Suppressor macrophage treated with lipopolysaccharide for 4 hours (primary cell): ENCODE measurements around the gene SLC5A10.
A peak's percentile ranks its signal among the peaks of the same experiment; 100 is the strongest.

Experiments used
- DNase-seq: peaks from one replicate; pipeline ENCODE4 v3.0.0-alpha.2; 2020

Gene SLC5A10

DNA sequence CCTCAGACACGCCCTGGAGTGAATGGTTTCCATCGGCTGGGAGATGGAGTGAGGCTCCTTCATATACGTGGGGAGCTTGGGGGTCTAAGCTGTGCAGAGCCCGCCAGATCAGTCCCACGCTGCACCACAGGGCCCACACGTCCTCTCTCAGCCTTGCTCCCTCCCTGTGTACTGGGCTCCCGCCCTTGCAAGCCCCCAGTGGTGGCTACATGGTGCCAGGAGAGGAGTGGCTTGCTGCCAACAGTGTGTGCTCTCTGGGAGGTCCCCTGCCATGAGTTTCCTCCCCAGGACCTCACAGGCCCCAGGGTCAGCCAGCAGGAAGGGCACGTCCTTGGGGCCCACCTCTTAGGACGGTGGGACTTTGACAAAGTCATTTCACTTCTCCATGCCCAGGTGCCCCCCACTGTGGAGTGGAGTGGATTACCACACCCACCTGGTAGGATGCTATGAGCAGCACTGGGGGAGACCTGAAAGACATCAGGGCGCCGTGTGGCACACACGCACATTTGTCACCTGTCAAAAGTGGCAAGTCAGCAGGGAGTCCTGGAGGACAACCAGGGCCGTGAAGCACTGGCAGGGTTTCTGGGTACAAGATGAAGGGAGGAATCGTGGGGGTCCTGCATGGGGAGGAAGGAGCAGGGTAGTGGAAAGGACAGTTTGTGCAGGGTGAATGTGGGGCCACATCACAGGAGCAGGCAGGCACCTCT, 13.7 kb downstream of the SLC5A10 start:
- no peak for DNase-seq

DNA sequence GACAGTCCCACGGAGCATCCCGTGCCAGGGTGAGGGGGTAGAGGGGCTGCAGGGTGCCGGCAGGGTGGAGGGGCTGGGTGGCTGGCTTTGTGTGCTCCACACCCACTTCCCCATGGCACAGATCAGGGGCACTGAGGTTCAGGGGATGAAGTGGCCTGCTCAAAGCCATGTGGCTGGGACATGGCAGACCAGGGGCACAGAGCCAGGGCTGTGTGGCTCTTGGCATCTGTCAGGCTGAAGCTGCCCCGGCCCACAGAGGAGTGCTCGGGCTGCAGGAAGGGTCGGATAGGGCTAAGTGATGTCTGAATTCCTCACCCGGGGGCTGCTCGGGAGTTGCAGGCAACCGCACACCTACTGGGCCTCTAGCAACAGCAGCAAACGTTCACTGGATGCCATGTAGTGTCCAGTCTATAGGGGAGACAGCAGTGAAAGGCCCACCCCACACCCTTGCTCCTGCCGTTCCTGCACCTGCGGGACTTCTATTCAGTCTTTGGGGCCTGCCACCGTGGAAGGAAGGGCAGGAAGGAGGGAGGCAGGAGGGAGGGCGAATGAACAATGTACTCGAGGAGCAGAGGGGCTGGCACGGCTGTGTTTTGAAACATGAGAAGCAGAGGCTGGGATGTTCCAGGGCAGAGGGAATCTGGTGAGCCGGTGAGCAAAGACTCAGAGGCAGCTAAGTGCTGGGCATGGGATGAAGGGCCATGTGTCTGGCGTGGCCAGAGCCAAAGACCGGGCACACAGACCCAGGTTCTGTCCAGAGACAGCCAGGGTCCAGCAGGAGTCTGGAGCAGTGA, 15.1 kb downstream of the SLC5A10 start:
- no peak for DNase-seq

DNA sequence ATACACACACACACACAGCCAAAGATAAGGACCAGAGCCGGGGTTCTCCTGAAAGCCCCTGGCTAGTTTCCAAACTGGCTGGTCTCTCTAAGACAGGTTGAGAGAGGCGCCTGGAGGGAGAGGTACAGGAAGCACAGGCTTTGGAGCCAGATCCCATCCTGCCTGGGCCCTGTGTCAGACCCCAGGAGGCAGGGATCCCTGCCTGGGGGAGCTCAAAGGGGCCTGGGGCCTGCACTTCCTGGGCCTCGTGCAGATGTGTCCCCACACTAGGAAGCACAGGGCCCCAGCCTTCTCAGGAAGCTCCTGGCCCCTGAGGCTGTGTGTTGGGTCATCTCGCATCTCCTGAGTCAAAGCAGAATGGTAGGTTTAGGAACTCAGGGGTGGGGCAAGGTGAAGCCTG, 16.0 kb downstream of the SLC5A10 start:
- DNase-seq, result no peak

DNA sequence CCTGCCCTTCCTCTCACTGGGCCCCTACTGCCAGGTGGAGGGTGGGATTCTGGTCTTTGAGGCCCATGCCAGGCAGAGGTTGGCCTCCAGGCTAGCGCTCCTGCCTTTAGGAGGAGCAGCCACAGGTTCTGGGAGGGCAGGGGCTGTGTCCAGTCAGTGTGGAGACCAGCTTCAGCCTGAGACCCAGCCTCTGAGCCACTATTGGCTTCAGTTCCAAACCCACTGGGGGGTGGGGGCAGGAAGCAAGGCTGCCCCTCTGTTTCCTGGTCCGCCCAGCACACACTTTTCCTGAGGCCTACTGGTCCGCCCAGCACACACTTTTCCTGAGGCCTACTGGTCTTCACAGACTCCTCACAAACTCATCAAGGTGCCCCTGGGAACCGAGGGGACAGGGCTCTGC, 16.4 kb downstream of the SLC5A10 start:
- DNase-seq, result no peak

DNA sequence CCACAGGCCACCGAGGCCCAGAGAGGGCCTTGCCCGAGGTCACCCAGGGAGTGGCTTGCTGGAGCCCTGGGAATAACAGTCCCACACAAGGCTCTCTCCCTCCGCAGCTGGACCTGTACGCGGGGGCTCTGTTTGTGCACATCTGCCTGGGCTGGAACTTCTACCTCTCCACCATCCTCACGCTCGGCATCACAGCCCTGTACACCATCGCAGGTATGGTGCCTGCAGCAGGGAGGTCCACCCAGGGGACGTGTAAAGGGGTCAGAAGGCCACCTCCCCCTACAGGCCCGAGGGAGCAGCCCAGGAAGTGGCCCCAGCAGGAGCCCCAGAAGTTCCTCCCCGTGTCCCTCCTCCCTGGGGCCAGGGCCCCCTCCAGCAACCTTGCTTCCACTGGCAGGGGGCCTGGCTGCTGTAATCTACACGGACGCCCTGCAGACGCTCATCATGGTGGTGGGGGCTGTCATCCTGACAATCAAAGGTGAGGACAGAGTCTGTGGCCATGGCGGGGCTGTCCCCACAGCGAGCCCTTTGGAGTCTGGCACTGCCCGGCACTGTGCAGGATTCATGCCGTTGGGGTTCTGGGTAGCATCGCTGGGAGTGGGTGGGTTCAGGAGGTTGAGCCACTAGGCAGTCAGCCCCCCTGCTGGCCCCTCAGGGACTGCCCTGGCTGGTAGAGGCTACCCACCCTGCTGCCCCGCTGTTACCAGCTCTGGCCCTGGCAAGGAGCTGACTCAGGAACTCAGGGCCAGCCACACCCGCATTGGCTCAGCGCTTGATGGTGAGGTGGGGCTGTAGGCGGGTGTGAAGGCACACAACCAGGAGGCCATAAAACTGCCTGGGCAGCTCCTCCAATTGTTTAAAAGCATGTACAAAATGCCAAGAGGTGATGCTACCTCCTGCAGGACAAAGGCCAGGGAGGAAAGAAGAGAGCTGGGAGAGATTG, 17.3 kb downstream of the SLC5A10 start:
- DNase-seq, result peak; percentile 21

DNA sequence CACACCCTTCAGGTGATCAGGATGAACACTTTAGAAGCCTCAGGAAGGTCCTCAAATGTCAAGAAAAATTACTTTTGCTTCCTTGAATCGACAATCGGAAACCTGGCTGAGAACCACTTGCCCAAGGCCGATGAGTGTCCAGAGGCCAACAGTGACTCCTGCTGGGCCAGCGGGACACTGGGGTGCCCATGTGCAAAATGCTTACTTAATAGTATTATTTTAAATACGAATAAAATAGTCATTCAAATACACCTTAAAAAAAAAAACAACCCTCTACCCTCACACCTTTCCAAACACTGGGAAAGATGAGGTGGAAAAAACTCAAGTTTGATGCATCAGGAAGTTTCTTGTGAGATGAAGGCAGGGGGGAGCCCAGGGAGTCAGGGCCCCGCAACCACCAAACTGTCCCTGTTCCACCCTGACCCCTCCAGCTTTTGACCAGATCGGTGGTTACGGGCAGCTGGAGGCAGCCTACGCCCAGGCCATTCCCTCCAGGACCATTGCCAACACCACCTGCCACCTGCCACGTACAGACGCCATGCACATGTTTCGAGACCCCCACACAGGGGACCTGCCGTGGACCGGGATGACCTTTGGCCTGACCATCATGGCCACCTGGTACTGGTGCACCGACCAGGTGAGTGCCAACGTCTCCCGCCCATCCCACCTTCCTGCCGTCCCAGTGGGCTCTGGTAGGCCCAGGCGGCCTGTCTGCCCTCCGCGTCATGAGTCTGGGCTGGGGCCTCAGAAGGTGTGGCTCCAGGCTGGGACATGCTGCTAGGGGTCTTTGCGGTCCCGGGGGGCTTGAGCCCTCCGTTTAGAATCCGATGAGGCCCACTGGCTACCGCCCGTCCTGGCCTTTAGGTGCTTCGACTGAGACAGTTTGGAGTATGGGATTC, 18.9 kb downstream of the SLC5A10 start:
- DNase-seq, result no peak

DNA sequence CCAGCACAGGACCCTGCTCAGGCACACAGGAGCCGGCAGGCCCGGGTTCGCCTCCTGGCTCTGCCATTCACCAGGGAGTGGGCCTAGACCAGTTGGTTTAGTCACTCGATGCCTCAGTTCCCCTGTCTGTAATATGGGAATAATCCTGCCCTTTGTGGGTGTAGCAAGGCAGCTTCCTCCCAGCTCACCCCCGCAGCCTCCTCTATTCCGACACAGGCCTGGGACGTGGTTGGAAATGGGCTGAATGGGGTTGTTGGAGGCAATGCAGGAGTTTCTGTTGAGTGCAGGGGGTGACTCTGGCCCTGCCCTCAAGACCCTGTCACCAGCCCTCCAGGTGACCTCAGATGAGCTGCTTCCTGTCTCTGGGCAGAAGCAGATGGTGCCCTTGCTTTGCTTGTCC, 19.8 kb downstream of the SLC5A10 start:
- DNase-seq, result no peak

DNA sequence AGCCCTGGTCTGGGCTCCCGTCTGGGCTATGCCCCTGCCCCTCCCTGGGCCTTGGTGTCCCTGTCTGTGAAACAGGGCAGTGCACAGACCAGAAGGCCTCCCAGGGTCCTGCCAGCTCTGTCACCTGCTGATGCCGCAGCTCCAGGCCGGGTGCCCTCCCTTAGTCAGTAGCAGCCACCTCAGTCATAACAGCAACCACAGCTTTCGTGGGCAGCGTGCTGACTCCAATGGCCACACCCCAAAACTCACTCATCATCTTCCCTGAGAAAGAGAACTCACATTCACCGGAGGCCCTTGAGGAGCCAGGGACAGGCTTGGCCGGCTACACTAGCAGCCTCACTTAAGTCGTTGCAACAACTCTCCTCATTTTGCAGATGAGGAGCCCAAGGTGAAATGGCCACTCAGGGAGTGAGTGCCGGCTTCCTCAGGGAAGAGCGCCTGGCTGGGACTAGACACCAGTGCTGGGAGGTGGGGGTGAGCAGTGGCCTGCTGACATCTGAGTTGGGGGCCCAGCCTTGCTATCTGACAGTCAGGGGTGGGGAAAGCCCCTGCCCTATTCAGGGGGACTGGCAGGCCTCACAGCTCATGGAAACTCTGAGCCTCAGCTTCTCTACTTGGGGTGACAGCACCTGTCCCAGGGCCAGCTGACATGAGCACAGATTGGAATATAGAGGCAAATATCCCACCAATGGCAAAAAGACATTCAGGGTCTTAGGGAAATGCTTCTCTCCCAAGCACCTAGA, 22.6 kb downstream of the SLC5A10 start:
- DNase-seq, result peak; percentile 6

DNA sequence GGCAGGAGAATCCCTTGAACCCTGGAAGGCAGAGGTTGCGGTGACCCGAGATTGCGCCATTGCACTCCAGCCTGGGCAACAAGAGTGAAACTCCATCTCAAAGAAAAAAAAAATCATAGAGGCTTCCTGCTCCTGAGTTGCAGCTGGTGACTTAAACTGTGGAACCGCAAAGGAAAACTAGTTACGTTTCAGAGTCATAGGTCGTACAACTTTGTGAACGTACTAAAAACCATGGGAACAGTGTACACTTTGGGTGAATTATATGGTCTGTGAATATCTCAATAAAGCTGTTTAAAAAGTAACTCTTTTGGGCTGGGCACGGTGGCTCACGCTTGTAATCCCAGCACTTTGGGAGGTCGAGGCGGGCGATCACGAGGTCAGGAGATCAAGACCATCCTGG, 23.6 kb downstream of the SLC5A10 start:
- DNase-seq, result no peak

DNA sequence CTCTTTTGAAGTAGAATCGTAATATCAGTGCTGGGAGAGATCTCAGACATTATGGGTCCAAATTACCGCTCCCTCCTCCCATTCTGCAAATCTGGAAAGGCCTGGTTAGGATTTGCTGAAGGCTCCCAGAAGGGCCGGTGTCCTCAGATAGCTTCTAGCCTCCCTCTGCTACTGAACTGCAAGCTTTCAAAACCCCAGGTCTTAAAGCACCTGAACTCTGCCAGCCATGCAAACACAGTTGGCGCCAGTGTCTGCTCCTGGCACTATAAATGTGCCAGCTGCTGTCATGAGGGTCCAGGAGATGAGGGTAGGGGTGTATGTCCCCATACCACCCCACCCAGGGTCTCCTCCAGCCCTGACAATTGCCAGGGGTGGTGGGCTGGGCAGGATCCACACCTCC, 24.2 kb downstream of the SLC5A10 start:
- DNase-seq, result no peak

DNA sequence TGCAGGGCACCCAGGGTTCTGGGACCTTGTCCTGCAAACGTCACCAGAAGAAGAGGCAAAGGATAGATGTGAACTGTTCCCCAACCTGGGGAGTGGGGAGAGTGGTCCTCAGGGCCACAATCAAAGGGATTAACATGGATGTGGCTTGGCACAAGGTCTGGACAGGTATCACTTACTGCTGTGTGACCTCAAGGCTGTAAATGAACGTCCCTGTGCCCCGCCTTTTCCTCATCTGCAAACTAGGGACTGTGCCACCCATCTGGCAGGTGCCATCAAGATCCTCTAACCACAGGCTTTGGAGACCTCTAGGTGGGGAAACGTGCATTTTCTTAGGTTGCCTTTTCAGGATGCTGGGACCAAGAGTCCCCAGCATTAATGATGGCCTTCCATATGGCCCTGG, 25.1 kb downstream of the SLC5A10 start:
- no peak for DNase-seq

DNA sequence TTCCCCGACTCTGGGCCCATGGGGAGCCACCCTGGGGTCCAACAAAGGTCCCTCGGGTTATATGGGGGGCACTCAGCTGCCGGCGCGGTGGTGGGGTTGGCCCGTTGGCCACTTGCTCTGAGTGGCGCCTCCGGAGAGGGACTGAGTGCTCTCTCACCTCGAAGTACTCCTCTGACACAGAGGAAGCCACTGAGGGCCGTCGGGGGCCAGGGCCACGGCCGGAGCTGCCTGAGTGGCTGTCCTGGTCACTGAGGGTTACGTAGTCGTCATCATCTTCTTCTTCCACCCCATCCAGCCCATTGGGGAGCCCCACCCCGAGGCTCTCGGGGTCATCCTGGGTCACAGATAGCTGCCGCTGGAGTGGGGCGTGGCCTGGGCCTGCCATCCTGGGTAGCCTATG, 25.7 kb downstream of the SLC5A10 start:
- no peak for DNase-seq

DNA sequence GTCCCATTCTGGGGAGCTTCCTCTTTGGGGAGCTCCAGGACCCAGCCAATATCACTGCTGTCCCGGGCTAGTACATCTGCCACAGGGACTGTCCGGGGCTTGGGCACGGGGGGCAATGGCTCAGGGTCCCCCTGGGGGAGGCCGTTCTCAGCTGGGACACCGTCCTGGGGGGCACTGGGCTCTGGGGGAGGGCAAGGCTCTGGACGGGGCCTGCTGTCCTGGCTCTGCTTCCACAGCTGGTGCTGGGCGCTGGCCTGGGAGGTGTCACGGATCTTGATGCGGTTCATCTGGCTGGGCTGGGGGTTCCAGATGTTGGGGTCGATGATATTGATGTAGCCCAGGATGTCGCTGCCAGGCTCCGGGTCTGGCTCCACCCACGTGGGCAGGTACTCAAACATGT, 26.1 kb downstream of the SLC5A10 start:
- DNase-seq, result no peak

DNA sequence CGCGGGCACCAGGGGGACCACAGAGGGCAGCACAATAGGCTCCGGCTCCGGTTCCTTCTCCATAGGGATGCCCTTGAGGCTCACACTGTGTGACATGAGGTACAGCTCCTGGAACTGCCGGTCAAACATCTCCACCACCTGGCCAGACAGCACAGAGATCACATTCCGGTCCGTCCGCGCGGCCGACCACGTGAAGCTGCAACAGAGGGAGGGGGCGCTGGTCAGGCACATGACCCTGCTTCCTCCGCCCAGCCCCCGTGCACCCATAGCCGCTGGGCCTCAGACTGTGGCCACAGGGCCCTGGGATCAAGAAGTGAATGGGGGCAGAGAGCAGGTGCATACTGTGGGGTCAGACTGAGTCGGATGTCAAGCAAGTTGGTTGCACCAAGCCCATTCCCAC, 26.7 kb downstream of the SLC5A10 start:
- DNase-seq, result no peak

DNA sequence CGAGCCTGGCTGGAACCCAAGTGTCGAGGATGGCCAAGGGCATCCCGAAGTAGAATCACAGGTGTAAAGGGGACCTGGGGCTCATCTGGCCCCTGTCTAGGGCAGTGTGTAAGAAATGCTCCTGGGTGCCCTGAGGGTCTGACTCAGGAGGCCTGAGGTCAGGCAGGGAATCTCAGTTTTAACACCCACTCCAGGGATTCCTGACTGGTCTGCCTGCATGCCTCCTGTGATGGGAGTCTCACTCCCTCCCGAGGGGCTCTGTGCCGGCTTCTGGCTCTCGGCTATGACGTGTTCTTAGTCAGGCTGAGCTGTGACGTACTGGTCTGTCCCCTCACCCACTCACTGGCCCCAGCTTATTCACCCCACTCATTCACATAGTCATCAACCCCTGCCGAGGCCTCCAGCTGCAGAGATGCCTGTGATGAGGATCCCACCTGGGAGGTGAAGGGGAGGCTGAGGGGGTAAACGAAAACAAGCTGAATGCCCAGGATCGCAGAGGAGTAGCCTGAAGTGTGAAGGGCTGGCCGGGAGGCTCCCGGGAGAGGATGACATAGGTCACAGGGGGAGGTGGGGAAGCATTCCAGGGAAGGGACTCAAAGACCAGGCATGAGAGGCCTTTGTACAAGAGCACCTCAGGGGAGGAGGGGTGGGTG, 28.8 kb downstream of the SLC5A10 start:
- no peak for DNase-seq

DNA sequence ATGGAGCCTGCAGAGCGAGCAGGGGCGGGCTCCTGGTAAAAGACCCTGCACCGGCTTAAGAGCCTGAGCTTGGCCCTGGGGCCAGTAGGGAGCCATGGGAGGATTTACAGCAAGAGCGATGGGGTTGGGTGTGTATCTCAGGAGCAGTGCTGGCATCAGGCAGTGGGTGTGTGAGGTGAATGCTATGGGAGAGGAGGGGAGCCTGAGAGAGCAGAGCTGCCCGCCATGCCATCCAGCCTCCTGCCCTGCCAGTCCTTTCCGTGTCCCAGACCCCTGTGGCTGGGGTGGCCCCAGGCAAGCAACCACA, 29.3 kb downstream of the SLC5A10 start:
- no peak for DNase-seq

DNA sequence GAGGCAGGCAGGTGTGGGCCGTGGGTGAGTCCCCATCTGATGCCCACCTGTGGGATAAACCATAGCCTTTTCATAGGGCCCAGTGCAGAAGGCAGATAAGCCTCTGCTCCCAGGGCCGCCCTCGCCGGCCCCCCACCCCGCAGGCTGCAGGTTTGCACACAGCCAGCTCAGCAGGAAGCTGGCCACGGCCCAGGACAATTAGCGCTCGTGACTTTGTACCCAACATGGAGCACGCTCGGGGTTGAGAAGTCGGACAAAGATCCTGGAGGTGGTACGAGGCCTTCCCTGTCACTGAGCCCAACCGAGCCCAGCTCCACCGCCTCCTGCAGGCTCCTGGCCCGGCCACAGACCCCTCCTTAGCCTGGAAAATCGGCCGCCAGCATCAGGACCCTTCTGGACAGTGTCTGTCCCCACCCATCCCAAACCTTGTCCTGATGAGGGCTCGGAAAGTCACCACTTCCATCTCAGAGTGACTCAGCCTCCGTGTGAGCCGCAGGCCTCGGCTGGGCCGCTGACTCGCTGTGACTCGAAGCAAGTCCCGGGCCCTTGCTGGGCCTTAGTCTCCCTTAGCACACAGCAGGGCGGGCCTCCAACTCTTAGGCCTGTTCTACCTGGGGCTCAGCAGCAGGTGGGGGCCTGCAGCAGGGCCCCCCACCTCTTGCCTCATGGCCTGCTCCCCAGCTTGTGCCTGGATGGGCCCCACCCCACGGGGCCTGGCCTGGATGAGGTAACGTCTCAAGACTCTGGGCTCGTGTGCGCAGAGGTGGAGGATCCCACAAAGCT, 29.9 kb downstream of the SLC5A10 start:
- peak; percentile 55 for DNase-seq

DNA sequence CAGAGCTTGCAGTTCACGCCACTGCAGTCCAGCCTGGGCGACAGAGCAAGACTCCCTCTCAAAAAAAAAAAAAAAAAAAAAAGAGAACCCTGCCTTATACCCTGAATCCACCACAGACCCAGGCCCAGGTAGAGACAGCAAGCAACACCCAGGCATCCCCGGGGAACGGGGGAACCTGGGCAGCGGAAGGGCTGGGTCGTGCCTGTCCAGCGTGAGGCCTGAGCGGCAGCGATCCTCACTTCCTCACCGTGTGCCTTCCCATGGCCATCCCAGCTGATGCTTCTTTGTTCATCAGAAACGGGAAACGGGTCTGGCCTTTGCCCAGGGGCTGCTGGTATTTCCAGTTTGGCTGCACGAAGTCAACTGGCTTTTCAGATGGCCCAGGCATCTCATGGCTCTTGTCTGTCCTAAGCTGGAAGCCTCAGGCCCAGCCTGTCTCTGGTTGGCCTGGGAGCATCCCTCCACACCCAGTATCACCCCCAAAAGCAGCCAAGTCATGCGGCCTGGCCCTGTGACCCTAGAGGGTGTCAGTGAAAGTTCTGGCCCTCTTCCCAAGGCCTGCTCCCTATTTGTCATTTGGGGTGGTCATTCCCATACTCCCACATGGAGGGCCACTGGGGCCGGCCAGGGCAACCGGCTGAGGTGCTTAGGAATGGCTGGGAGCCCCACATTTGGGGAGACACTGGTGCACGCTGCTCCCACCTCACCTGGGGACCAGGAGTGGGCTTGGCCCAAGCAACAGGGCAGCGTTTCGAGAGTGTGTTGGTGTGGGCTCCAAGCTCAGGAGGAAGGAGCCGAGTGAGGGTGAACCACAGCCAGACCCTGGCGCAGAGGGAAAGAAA, 32.5 kb downstream of the SLC5A10 start:
- no peak for DNase-seq

DNA sequence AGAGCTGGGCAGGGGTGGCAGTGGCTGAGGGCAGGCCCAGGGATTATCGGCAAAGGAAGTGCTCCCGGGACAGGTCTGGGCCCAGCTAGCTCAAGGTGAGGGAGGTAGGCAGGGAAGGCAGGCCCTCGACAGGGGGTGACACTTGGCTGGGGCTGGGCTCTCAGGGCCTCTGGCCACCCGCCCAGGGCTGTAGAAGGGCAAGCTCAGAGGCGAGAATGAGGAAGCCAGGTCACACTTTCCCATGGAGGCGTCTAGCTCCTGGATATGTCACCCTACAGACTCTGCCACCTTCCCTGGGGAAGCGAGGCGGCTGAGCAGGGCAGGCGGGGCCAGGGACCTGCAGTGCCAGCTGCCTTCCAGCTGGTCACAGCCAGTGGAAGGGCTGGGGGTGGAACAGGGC, 33.5 kb downstream of the SLC5A10 start:
- DNase-seq, result no peak
